ENCODE measurements around the gene PCSK5.

Gene PCSK5

GRCh38 chr9:75993434-75993833 lies 103.0 kb downstream of the PCSK5 start:
- no peak overlapping the region for H3K9ac ChIP-seq (ENCODE audit: low read depth, low read length)
- H3K27me3 ChIP-seq (ENCODE audit: insufficient read depth, low read length): no peaks in the 10 kb centered on the region
- H3K27ac ChIP-seq (ENCODE audit: low read length): no peak overlapping the region
- H3K4me1 ChIP-seq (ENCODE audit: insufficient read depth, low read length): peaks cover 7% of the 10 kb centered on the region; the same call in 1 of the 2 replicates
- no peaks in the 10 kb centered on the region for H3K9me3 ChIP-seq (ENCODE audit: insufficient read depth, low read depth, low read length)
- no peak overlapping the region for H3K4me3 ChIP-seq (ENCODE audit: low read length)
- no peaks in the 10 kb centered on the region; the same call in 1 of the 2 replicates for H3K36me3 ChIP-seq (ENCODE audit: insufficient read depth, low read depth, low read length)

DNA sequence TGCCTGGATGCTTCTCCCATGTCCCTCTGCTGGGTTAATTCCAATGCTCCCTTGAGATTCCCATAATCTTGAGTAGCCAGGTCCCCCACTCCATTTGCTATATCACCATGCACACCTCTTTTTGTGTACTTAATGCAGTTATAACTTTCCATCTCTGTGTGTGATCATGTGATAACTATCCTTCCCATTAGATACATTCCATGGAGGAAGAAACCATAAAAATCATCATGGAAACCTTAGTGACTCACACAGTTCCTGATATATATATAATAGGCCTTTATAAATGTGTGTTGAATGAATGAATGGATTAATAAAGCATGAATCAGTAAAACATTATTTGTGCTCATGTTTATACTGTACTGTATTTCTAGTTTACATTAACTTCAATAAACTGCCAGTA lies 104.6 kb downstream of the PCSK5 start:
- H3K27ac ChIP-seq (ENCODE audit: low read length): no peak overlapping the region
- no peaks in the 10 kb centered on the region; the same call in 1 of the 2 replicates for H3K36me3 ChIP-seq (ENCODE audit: insufficient read depth, low read depth, low read length)
- peaks cover 7% of the 10 kb centered on the region; the same call in 1 of the 2 replicates for H3K4me1 ChIP-seq (ENCODE audit: insufficient read depth, low read length)
- no peaks in the 10 kb centered on the region for H3K9me3 ChIP-seq (ENCODE audit: insufficient read depth, low read depth, low read length)
- no peaks in the 10 kb centered on the region for H3K27me3 ChIP-seq (ENCODE audit: insufficient read depth, low read length)
- no peak overlapping the region for H3K9ac ChIP-seq (ENCODE audit: low read depth, low read length)
- no peak overlapping the region for H3K4me3 ChIP-seq (ENCODE audit: low read length)

DNA sequence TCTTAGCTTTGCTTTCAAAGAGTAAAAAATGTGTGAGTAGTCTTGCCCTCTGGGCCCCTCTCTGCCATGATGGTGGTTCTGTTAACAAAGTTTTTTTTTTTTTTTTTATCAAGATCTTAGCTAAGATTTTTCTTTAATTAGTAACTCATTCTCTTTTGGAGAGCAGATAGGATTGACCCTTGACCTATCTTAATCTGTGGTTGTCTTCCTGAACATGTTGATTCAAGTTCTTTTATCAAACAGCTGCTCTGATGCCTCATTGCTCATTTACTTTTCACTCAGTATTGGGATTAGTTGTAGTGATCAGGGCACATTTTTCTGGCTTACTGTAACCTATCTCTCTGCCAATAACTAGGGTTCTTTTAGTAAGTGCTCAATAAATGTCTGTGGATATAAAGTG lies 106.3 kb downstream of the PCSK5 start:
- Histone ChIP-seq H3K9ac (ENCODE audit: low read depth, low read length) (no peak overlapping the region), H3K36me3 (ENCODE audit: insufficient read depth, low read depth, low read length) (no peaks in the 10 kb centered on the region; the same call in 1 of the 2 replicates), H3K4me3 (ENCODE audit: low read length) (no peak overlapping the region), H3K27ac (ENCODE audit: low read length) (no peak overlapping the region), H3K27me3 (ENCODE audit: insufficient read depth, low read length) (no peaks in the 10 kb centered on the region), H3K4me1 (ENCODE audit: insufficient read depth, low read length) (peaks cover 7% of the 10 kb centered on the region; the same call in 1 of the 2 replicates), H3K9me3 (ENCODE audit: insufficient read depth, low read depth, low read length) (no peaks in the 10 kb centered on the region)

DNA sequence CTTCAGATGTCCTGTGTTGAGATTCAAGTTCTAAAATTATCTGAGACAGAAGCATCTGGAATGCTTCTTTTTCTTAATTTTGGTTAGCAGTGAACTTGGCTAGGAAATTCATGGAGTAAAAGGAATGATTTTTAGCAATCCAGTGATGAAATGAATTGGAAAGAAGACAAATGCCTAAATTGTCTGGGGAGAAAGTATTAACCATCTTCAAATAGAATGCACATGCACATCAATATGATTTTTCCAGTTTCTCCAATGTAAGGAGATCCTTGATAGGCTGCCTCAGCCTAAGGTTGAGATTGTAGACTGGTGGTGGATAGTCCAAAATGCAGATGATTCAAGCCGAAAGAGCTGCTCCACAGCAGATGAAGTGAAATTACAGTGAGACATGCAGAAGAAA lies 106.7 kb downstream of the PCSK5 start:
- Histone ChIP-seq H3K4me3 (ENCODE audit: low read length) (no peak overlapping the region), H3K9ac (ENCODE audit: low read depth, low read length) (no peak overlapping the region), H3K36me3 (ENCODE audit: insufficient read depth, low read depth, low read length) (no peaks in the 10 kb centered on the region; the same call in 1 of the 2 replicates), H3K27ac (ENCODE audit: low read length) (no peak overlapping the region), H3K9me3 (ENCODE audit: insufficient read depth, low read depth, low read length) (no peaks in the 10 kb centered on the region), H3K4me1 (ENCODE audit: insufficient read depth, low read length) (peaks cover 7% of the 10 kb centered on the region; the same call in 1 of the 2 replicates), H3K27me3 (ENCODE audit: insufficient read depth, low read length) (no peaks in the 10 kb centered on the region)

DNA sequence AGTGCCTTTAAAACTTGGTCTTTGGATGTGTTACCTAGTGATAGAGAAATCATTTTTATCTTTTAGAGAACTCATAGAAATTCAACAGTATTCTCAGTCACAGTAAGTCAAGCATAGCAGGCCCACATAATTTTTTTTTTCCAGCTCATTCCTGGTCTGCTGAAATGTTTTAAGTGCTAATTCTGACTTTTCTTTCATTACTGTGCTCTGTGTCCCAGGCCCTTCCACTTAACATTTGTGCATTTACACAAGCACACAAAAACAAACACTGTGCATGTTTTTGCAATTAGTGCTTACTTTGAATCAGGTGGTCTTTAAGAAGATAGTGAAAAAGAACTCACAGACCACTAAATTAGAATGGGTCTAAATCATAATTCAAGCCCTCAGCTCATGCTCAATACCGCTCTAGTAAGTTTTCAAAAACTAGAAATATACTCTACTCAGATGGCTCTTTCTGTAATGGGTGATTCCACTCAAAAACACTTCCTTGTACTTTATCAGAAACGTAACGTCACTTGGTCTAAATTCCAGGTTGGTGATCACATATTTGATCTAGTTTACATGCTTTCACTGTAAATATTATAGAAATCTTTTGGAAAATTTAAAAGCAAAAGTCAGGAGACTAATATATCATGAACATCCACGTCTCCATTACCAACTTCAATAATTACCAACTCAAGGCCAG lies 107.8 kb downstream of the PCSK5 start:
- no peak overlapping the region for H3K27ac ChIP-seq (ENCODE audit: low read length)

GRCh38 chr9:76001459-76001858 lies 111.0 kb downstream of the PCSK5 start:
- H3K4me1 ChIP-seq (ENCODE audit: insufficient read depth, low read length): no peaks in the 10 kb centered on the region
- no peaks in the 10 kb centered on the region for H3K27me3 ChIP-seq (ENCODE audit: insufficient read depth, low read length)
- no peaks in the 10 kb centered on the region for H3K9me3 ChIP-seq (ENCODE audit: insufficient read depth, low read depth, low read length)
- no peaks in the 10 kb centered on the region for H3K36me3 ChIP-seq (ENCODE audit: insufficient read depth, low read depth, low read length)
- no peak overlapping the region for H3K9ac ChIP-seq (ENCODE audit: low read depth, low read length)
- H3K4me3 ChIP-seq (ENCODE audit: low read length): no peak overlapping the region
- H3K27ac ChIP-seq (ENCODE audit: low read length): no peak overlapping the region

More for the DNA sequence above, 107.8 kb downstream of the PCSK5 start:
- Histone ChIP-seq H3K27me3 (ENCODE audit: insufficient read depth, low read length) (no peaks in the 10 kb centered on the region), H3K4me3 (ENCODE audit: low read length) (no peak overlapping the region), H3K36me3 (ENCODE audit: insufficient read depth, low read depth, low read length) (no peaks in the 10 kb centered on the region), H3K9ac (ENCODE audit: low read depth, low read length) (no peak overlapping the region), H3K4me1 (ENCODE audit: insufficient read depth, low read length) (peaks cover 7% of the 10 kb centered on the region; the same call in 1 of the 2 replicates), H3K9me3 (ENCODE audit: insufficient read depth, low read depth, low read length) (no peaks in the 10 kb centered on the region)

DNA sequence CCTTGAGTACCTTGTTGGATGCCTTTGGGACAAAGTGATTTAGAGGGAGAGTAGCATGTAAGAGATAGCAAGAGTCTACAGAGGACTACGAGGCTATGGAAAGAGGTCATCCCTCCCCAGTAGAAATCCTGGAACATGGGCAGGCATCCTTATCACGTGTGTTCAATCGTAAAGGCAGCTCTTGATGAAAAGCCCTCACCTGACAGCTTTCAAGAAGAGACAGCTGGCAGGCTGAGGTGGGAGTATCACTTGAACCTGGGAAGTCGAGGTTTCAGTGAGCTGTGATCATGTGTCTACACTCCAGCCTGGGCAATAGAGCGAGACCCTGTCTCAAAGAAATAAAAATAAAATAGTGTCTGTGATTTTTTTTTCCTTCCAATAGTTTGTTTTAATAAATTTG lies 112.6 kb downstream of the PCSK5 start:
- H3K9ac ChIP-seq (ENCODE audit: low read depth, low read length): no peak overlapping the region
- no peak overlapping the region for H3K4me3 ChIP-seq (ENCODE audit: low read length)
- H3K36me3 ChIP-seq (ENCODE audit: insufficient read depth, low read depth, low read length): no peaks in the 10 kb centered on the region
- no peak overlapping the region for H3K27ac ChIP-seq (ENCODE audit: low read length)
- no peaks in the 10 kb centered on the region for H3K4me1 ChIP-seq (ENCODE audit: insufficient read depth, low read length)
- no peaks in the 10 kb centered on the region for H3K9me3 ChIP-seq (ENCODE audit: insufficient read depth, low read depth, low read length)
- H3K27me3 ChIP-seq (ENCODE audit: insufficient read depth, low read length): no peaks in the 10 kb centered on the region

DNA sequence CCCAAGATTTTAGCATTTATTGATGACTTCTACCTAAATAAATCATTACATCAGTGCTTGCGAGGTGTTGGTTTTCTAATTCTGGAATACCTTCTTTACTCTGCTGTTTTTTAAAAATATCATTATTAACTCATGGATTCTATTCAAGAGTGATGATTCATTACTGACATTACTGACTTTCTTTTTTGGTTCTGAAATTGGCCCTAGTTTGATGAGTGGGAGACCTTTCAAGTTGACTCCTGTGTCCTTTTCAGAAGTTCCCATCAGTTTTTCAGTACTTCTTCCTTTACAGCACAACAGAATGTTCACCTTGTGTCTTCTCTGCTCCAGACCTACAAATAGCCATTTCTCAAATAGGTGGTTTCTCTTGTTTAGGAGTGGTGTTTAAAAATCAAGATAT lies 114.1 kb downstream of the PCSK5 start:
- H3K9me3 ChIP-seq (ENCODE audit: insufficient read depth, low read depth, low read length): no peaks in the 10 kb centered on the region
- H3K4me1 ChIP-seq (ENCODE audit: insufficient read depth, low read length): no peaks in the 10 kb centered on the region
- H3K27me3 ChIP-seq (ENCODE audit: insufficient read depth, low read length): no peaks in the 10 kb centered on the region
- H3K9ac ChIP-seq (ENCODE audit: low read depth, low read length): no peak overlapping the region
- no peak overlapping the region for H3K27ac ChIP-seq (ENCODE audit: low read length)
- H3K4me3 ChIP-seq (ENCODE audit: low read length): no peak overlapping the region
- no peaks in the 10 kb centered on the region for H3K36me3 ChIP-seq (ENCODE audit: insufficient read depth, low read depth, low read length)

- H3K9ac ChIP-seq (ENCODE audit: low read depth, low read length): no peak overlapping the region
- no peak overlapping the region for H3K4me3 ChIP-seq (ENCODE audit: low read length)
- no peaks in the 10 kb centered on the region for H3K27me3 ChIP-seq (ENCODE audit: insufficient read depth, low read length)
- H3K27ac ChIP-seq (ENCODE audit: low read length): no peak overlapping the region
- no peaks in the 10 kb centered on the region for H3K36me3 ChIP-seq (ENCODE audit: insufficient read depth, low read depth, low read length)
- no peaks in the 10 kb centered on the region for H3K4me1 ChIP-seq (ENCODE audit: insufficient read depth, low read length)
- H3K9me3 ChIP-seq (ENCODE audit: insufficient read depth, low read depth, low read length): no peaks in the 10 kb centered on the region
These were observed 117.5 kb downstream of the PCSK5 start for GRCh38 chr9:76007935-76008334.

- Histone ChIP-seq H3K4me1 (ENCODE audit: insufficient read depth, low read length) (no peaks in the 10 kb centered on the region), H3K9ac (ENCODE audit: low read depth, low read length) (no peak overlapping the region), H3K36me3 (ENCODE audit: insufficient read depth, low read depth, low read length) (no peaks in the 10 kb centered on the region), H3K27me3 (ENCODE audit: insufficient read depth, low read length) (no peaks in the 10 kb centered on the region), H3K27ac (ENCODE audit: low read length) (no peak overlapping the region), H3K4me3 (ENCODE audit: low read length) (no peak overlapping the region), H3K9me3 (ENCODE audit: insufficient read depth, low read depth, low read length) (no peaks in the 10 kb centered on the region)
These were observed 123.3 kb downstream of the PCSK5 start for GRCh38 chr9:76013809-76014208.

GRCh38 chr9:76018235-76018634 lies 127.8 kb downstream of the PCSK5 start:
- Histone ChIP-seq H3K27me3 (ENCODE audit: insufficient read depth, low read length) (no peaks in the 10 kb centered on the region), H3K4me1 (ENCODE audit: insufficient read depth, low read length) (peaks cover 22% of the 10 kb centered on the region), H3K36me3 (ENCODE audit: insufficient read depth, low read depth, low read length) (no peaks in the 10 kb centered on the region), H3K9ac (ENCODE audit: low read depth, low read length) (no peak overlapping the region), H3K4me3 (ENCODE audit: low read length) (no peak overlapping the region), H3K27ac (ENCODE audit: low read length) (no peak overlapping the region), H3K9me3 (ENCODE audit: insufficient read depth, low read depth, low read length) (no peaks in the 10 kb centered on the region)

DNA sequence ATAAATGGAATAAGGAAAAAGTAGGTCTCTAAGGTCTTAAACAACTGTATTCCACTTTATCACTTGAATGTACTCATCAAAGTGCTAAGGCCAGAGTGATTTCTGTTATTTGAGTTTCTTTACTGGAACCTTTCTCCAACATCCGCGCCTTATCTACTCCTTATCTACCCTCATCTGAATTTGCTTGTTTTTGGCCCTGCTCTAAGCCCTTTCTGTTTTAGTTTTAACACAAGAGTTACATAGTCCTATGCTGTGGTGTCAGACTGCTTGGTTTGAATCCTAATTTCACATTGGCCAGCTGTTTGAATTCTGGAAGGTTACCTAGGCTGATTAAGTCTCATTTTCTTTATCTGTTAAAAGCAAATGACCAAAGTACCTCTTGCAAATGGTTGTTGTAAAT lies 128.3 kb downstream of the PCSK5 start:
- Histone ChIP-seq H3K36me3 (ENCODE audit: insufficient read depth, low read depth, low read length) (no peaks in the 10 kb centered on the region), H3K4me1 (ENCODE audit: insufficient read depth, low read length) (peaks cover 25% of the 10 kb centered on the region), H3K9me3 (ENCODE audit: insufficient read depth, low read depth, low read length) (no peaks in the 10 kb centered on the region), H3K27ac (ENCODE audit: low read length) (no peak overlapping the region), H3K27me3 (ENCODE audit: insufficient read depth, low read length) (no peaks in the 10 kb centered on the region), H3K9ac (ENCODE audit: low read depth, low read length) (no peak overlapping the region), H3K4me3 (ENCODE audit: low read length) (no peak overlapping the region)
